ENCODE data around the gene CCNG2.

Gene CCNG2

GRCh38 chr4:77219266-77219665 is 62.3 kb downstream of the CCNG2 start:
- H3K9me2 ChIP-seq (replicated peaks; ENCODE audit: insufficient read depth, low read length), result no peaks in the 10 kb centered on the region
- H2AFZ ChIP-seq (ENCODE audit: low read depth, low read length, severe bottlenecking), result no peak overlapping the region
- no peaks in the 10 kb centered on the region for H3K36me3 ChIP-seq (ENCODE audit: low read length)
- no peak for TF ChIP-seq EZH2phosphoT487 (conservative IDR thresholded peaks at IDR 0.05; ENCODE audit: low read length)
- TF ChIP-seq, protein P1, sequence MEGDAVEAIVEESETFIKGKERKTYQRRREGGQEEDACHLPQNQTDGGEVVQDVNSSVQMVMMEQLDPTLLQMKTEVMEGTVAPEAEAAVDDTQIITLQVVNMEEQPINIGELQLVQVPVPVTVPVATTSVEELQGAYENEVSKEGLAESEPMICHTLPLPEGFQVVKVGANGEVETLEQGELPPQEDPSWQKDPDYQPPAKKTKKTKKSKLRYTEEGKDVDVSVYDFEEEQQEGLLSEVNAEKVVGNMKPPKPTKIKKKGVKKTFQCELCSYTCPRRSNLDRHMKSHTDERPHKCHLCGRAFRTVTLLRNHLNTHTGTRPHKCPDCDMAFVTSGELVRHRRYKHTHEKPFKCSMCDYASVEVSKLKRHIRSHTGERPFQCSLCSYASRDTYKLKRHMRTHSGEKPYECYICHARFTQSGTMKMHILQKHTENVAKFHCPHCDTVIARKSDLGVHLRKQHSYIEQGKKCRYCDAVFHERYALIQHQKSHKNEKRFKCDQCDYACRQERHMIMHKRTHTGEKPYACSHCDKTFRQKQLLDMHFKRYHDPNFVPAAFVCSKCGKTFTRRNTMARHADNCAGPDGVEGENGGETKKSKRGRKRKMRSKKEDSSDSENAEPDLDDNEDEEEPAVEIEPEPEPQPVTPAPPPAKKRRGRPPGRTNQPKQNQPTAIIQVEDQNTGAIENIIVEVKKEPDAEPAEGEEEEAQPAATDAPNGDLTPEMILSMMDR (IDR thresholded peaks at IDR 0.05; ENCODE audit: insufficient read depth, low read length, poor library complexity, severe bottlenecking), result no peak
- H3K27ac ChIP-seq (ENCODE audit: low read depth, low read length), result no peak overlapping the region
- no peaks in the 10 kb centered on the region for H4K20me1 ChIP-seq (ENCODE audit: low read depth, low read length)
- H3F3A ChIP-seq (ENCODE audit: insufficient read depth), result no peaks in the 10 kb centered on the region
- no peak overlapping the region for H3K9ac ChIP-seq (ENCODE audit: low read length)
- H3K4me2 ChIP-seq (ENCODE audit: low read depth, low read length, poor library complexity, severe bottlenecking), result no peak overlapping the region
- H3K4me3 ChIP-seq (ENCODE audit: insufficient read depth, low read length, poor library complexity, severe bottlenecking), result no peak overlapping the region
- no peaks in the 10 kb centered on the region for H3K9me3 ChIP-seq (ENCODE audit: insufficient read depth, low read length)
- no peaks in the 10 kb centered on the region for H3K79me2 ChIP-seq (ENCODE audit: insufficient read depth, low read length)
- no peaks in the 10 kb centered on the region for H3K27me3 ChIP-seq (ENCODE audit: low read length)
